ENCODE measurements around the gene TAX1BP1. TPM values are rescaled to one million over a fixed set of nuclear protein-coding genes. Genes with fewer than 3 reads are reported as not detected.

The TAX1BP1 gene
- total and polyA plus RNA-seq, 2 experiments from 2014 or later: 47.6 to 91.4 TPM

- DNase-seq (ENCODE audit: low read depth in 1 of 2, low spot score in 1 of 2): no peak
- Histone ChIP-seq H3K4me3 (no peak overlapping the region), H3K9me3 (ENCODE audit: low read depth) (no peaks in the 10 kb centered on the region), H3K36me3 (no peaks in the 10 kb centered on the region), H3K27ac (no peak overlapping the region), H3K4me1 (ENCODE audit: low read depth) (no peaks in the 10 kb centered on the region), H3K27me3 (no peaks in the 10 kb centered on the region)
- no peak for TF ChIP-seq CTCF (IDR thresholded peaks at IDR 0.05; ENCODE audit: low read depth, low read length)
Observed at GRCh38 chr7:27866828-27867672, 127.1 kb downstream of the TAX1BP1 start.

- H3K36me3 ChIP-seq: no peaks in the 10 kb centered on the region
- no peak for TF ChIP-seq CTCF (IDR thresholded peaks at IDR 0.05; ENCODE audit: low read depth, low read length)
- no peak overlapping the region for H3K4me3 ChIP-seq
- no peak for DNase-seq (ENCODE audit: low read depth in 1 of 2, low spot score in 1 of 2)
- H3K27me3 ChIP-seq: no peaks in the 10 kb centered on the region
- H3K4me1 ChIP-seq (ENCODE audit: low read depth): no peaks in the 10 kb centered on the region
- no peak overlapping the region for H3K27ac ChIP-seq
- H3K9me3 ChIP-seq (ENCODE audit: low read depth): no peaks in the 10 kb centered on the region
Observed at GRCh38 chr7:27868131-27868550, 128.2 kb downstream of the TAX1BP1 start.

GRCh38 chr7:27869056-27869455, 129.1 kb downstream of the TAX1BP1 start:
- no peaks in the 10 kb centered on the region for H3K36me3 ChIP-seq
- H3K4me3 ChIP-seq: no peak overlapping the region
- no peaks in the 10 kb centered on the region for H3K4me1 ChIP-seq (ENCODE audit: low read depth)
- no peak overlapping the region for H3K27ac ChIP-seq
- TF ChIP-seq CTCF (IDR thresholded peaks at IDR 0.05; ENCODE audit: low read depth, low read length): no peak
- no peak for DNase-seq (ENCODE audit: low read depth in 1 of 2, low spot score in 1 of 2)
- H3K9me3 ChIP-seq (ENCODE audit: low read depth): no peaks in the 10 kb centered on the region
- no peaks in the 10 kb centered on the region for H3K27me3 ChIP-seq

- TF ChIP-seq CTCF (IDR thresholded peaks at IDR 0.05; ENCODE audit: low read depth, low read length): no peak
- Histone ChIP-seq H3K36me3 (no peaks in the 10 kb centered on the region), H3K4me3 (no peak overlapping the region), H3K4me1 (ENCODE audit: low read depth) (no peaks in the 10 kb centered on the region), H3K27ac (no peak overlapping the region), H3K9me3 (ENCODE audit: low read depth) (no peaks in the 10 kb centered on the region), H3K27me3 (no peaks in the 10 kb centered on the region)
- no peak for DNase-seq (ENCODE audit: low read depth in 1 of 2, low spot score in 1 of 2)
Observed at GRCh38 chr7:27870595-27870994, 130.6 kb downstream of the TAX1BP1 start.

- Histone ChIP-seq H3K27me3 (no peaks in the 10 kb centered on the region), H3K4me3 (no peak overlapping the region), H3K36me3 (no peaks in the 10 kb centered on the region), H3K27ac (no peak overlapping the region), H3K4me1 (ENCODE audit: low read depth) (no peaks in the 10 kb centered on the region), H3K9me3 (ENCODE audit: low read depth) (no peaks in the 10 kb centered on the region)
- no peak for TF ChIP-seq CTCF (IDR thresholded peaks at IDR 0.05; ENCODE audit: low read depth, low read length)
- DNase-seq (ENCODE audit: low read depth in 1 of 2, low spot score in 1 of 2): no peak
Observed at GRCh38 chr7:27871086-27871485, 131.1 kb downstream of the TAX1BP1 start.
